OCI-LY1 (cell line): ENCODE data around the gene KDM4D.

Experiments
- H2AFZ ChIP-seq: fragments of 200-600 bp; sonication (generic), shearing (Covaris generic); 2 replicates; pipeline ENCODE4 v1.6.0; 2014; ENCODE audit warnings: antibody characterized with exemption, mild to moderate bottlenecking, low read length
- H3F3A ChIP-seq: fragments of 200-600 bp; sonication (generic), shearing (Covaris generic); 2 replicates; pipeline ENCODE4 v1.6.0; 2014; ENCODE audit warnings: mild to moderate bottlenecking, antibody characterized with exemption, low read length, moderate library complexity; ENCODE audit not compliant: insufficient read depth
- H3K27ac ChIP-seq: fragments of 200-600 bp; sonication (generic); 2 replicates; pipeline ENCODE4 v1.5.1; 2014; ENCODE audit warnings: low read length, mixed run types, mild to moderate bottlenecking, low read depth; ENCODE audit not compliant: poor library complexity, severe bottlenecking
- H3K27me3 ChIP-seq: fragments of 200-600 bp; sonication (generic); 2 replicates; pipeline ENCODE4 v1.6.0; 2014; ENCODE audit warnings: antibody characterized with exemption, mild to moderate bottlenecking, low read length, moderate library complexity; ENCODE audit not compliant: insufficient read depth
- H3K36me3 ChIP-seq: fragments of 200-600 bp; sonication (generic); 2 replicates; pipeline ENCODE4 v1.6.1; 2014; ENCODE audit warnings: mild to moderate bottlenecking, antibody characterized with exemption, low read length, moderate library complexity, mixed read lengths; ENCODE audit not compliant: insufficient read depth
- H3K4me1 ChIP-seq: fragments of 200-600 bp; sonication (generic); 2 replicates; pipeline ENCODE4 v1.5.1; 2014; ENCODE audit warnings: mild to moderate bottlenecking, low read length, moderate library complexity; ENCODE audit not compliant: insufficient read depth, severe bottlenecking
- H3K4me2 ChIP-seq: fragments of 200-600 bp; sonication (generic), shearing (Covaris generic); 2 replicates; pipeline ENCODE4 v1.6.1; 2014; ENCODE audit warnings: low read length
- H3K4me3 ChIP-seq: fragments of 200-600 bp; sonication (generic); 2 replicates; pipeline ENCODE4 v1.5.1; 2014; ENCODE audit warnings: low read length, low read depth, mild to moderate bottlenecking, mixed read lengths; ENCODE audit not compliant: poor library complexity, severe bottlenecking
- H3K79me2 ChIP-seq: fragments of 200-600 bp; shearing (Covaris generic); 2 replicates; pipeline ENCODE4 v1.6.1; 2016; ENCODE audit warnings: mixed run types, low read length, mixed read lengths; ENCODE audit not compliant: insufficient read depth
- H3K9ac ChIP-seq: fragments of 200-600 bp; sonication (generic), shearing (Covaris generic); 2 replicates; pipeline ENCODE4 v1.6.1; 2014; ENCODE audit warnings: mild to moderate bottlenecking, low read length, mixed read lengths
- H3K9me2 ChIP-seq: fragments of 200-600 bp; sonication (generic), shearing (Covaris generic); 2 replicates; pipeline ENCODE4 v1.6.1; 2014; ENCODE audit warnings: low read depth, mild to moderate bottlenecking, low read length, mixed read lengths
- H3K9me3 ChIP-seq: fragments of 200-600 bp; shearing (Covaris generic); 2 replicates; pipeline ENCODE4 v1.6.1; 2014; ENCODE audit warnings: low read length, mixed read lengths
- H4K20me1 ChIP-seq: fragments of 200-600 bp; sonication (generic), shearing (Covaris generic); 2 replicates; pipeline ENCODE4 v1.6.0; 2016; ENCODE audit warnings: mild to moderate bottlenecking, low read length; ENCODE audit not compliant: insufficient read depth
- EZH2 ChIP-seq: fragments of 200-600 bp; sonication (generic), shearing (Covaris generic); IDR thresholded peaks from 2 replicates; pipeline ENCODE4 v1.8.0; 2017; ENCODE audit warnings: borderline replicate concordance, mixed run types, mild to moderate bottlenecking, antibody characterized with exemption, low read length, moderate library complexity, mixed read lengths
- TF ChIP-seq, protein P1 (sequence below): fragments of 200-600 bp; sonication (generic), shearing (Covaris generic); IDR thresholded peaks from 2 replicates; pipeline ENCODE4 v1.5.1; 2017; ENCODE audit warnings: mild to moderate bottlenecking, antibody characterized with exemption, low read length, moderate library complexity, mixed read lengths

The KDM4D gene

DNA sequence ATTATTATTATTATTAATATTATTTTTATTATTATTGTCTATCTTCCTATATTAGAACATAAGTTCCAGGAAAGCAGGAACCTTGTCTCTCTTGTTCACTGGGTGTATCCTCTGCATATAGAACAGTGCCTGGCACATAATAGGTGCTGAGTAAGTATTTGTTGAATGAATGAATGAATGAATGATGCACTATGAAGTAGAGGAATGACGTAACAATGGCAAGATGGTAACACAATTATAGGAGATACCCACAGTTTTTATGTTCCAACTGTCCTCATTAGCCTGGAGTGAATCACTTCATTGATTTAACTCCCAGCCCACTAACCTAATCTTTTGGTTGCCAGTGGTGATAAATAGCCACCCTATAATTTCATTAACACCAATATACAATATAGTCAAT lies 2.1 kb downstream of the KDM4D start:
- H3K4me1 ChIP-seq: peaks cover 16% of the 10 kb centered on the region
- H4K20me1 ChIP-seq: no peaks in the 10 kb centered on the region

DNA sequence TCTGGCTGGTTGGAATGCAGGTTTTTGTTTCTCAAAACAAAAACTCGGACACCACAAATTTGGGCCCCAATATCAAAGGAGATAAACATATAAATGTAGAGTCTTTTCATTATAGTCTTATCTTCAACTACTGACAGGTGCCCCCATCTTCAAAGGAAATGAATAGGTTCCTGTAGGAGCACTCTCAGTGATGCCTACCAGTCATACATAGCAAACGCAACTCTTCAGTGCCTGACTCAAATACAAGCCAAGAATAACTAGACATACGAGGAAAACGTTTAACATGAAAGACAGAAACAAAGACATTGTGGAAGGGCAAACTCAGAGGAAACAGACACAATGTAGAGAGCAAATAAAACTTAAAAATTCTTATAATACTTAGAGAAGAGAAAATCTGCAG lies 13.9 kb downstream of the KDM4D start:
- Histone ChIP-seq H3K4me1 (no peaks in the 10 kb centered on the region), H4K20me1 (no peaks in the 10 kb centered on the region), H3K27ac (no peak overlapping the region), H3K9ac (no peak overlapping the region), H3K79me2 (no peaks in the 10 kb centered on the region), H2AFZ (no peak overlapping the region), H3K9me2 (no peaks in the 10 kb centered on the region), H3K27me3 (no peaks in the 10 kb centered on the region), H3K4me3 (no peak overlapping the region), H3K9me3 (no peaks in the 10 kb centered on the region), H3K4me2 (no peak overlapping the region), H3K36me3 (no peaks in the 10 kb centered on the region), H3F3A (no peaks in the 10 kb centered on the region)
- no peak for TF ChIP-seq EZH2
- TF ChIP-seq, protein P1, sequence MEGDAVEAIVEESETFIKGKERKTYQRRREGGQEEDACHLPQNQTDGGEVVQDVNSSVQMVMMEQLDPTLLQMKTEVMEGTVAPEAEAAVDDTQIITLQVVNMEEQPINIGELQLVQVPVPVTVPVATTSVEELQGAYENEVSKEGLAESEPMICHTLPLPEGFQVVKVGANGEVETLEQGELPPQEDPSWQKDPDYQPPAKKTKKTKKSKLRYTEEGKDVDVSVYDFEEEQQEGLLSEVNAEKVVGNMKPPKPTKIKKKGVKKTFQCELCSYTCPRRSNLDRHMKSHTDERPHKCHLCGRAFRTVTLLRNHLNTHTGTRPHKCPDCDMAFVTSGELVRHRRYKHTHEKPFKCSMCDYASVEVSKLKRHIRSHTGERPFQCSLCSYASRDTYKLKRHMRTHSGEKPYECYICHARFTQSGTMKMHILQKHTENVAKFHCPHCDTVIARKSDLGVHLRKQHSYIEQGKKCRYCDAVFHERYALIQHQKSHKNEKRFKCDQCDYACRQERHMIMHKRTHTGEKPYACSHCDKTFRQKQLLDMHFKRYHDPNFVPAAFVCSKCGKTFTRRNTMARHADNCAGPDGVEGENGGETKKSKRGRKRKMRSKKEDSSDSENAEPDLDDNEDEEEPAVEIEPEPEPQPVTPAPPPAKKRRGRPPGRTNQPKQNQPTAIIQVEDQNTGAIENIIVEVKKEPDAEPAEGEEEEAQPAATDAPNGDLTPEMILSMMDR: no peak

More for the DNA sequence above, 2.1 kb downstream of the KDM4D start:
- H2AFZ ChIP-seq: no peak overlapping the region
- H3K27me3 ChIP-seq: no peaks in the 10 kb centered on the region
- H3K9ac ChIP-seq: no peak overlapping the region
- no peaks in the 10 kb centered on the region for H3K9me2 ChIP-seq
- no peak for TF ChIP-seq EZH2
- TF ChIP-seq, protein P1: no peak
- no peaks in the 10 kb centered on the region for H3K9me3 ChIP-seq
- H3K4me3 ChIP-seq: no peak overlapping the region
- H3K36me3 ChIP-seq: peaks cover 15% of the 10 kb centered on the region
- peaks cover 9% of the 10 kb centered on the region for H3K79me2 ChIP-seq
- H3K4me2 ChIP-seq: no peak overlapping the region
- H3F3A ChIP-seq: no peaks in the 10 kb centered on the region
- H3K27ac ChIP-seq: no peak overlapping the region

DNA sequence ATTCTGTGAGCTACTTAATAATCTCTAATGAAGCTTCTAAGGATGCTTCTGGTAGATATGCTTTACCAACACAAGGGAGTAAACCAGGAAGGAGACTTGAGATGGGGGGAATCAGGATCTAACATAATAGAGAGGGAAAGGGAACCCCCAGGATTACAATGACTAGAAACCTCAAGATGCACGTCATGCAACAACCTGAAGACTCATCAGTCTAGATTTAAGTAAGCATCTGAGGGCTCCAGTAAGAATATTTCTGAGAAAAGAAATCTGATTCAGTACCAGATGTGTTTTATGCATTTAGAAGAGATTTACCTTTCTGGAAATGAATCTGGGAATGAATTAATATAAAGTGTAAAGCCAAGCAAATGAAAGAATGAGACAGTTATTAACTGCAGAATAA lies 15.2 kb downstream of the KDM4D start:
- Histone ChIP-seq H3K4me1 (no peaks in the 10 kb centered on the region), H4K20me1 (no peaks in the 10 kb centered on the region), H3K4me3 (no peak overlapping the region), H3K27ac (no peak overlapping the region), H3K9me3 (no peaks in the 10 kb centered on the region), H3K9ac (no peak overlapping the region), H3K27me3 (no peaks in the 10 kb centered on the region), H2AFZ (no peak overlapping the region), H3F3A (no peaks in the 10 kb centered on the region), H3K36me3 (no peaks in the 10 kb centered on the region), H3K79me2 (no peaks in the 10 kb centered on the region), H3K9me2 (no peaks in the 10 kb centered on the region), H3K4me2 (no peak overlapping the region)
- TF ChIP-seq, protein P1: no peak
- no peak for TF ChIP-seq EZH2
